Gastrocnemius medialis (tissue), 4 donors: ENCODE measurements around the gene EPRS1. TPM values are rescaled to one million over a fixed set of nuclear protein-coding genes. Genes with fewer than 3 reads are reported as not detected.

Source experiments
- ATAC-seq, 2 donors: fragments of 150-250 bp; one replicate each; pipeline ENCODE4 v1.9.1; 2016
- DNase-seq, 2 donors: peaks; one replicate each; pipeline ENCODE4 v3.0.0-alpha.2; 2019
- H3K27ac ChIP-seq, 4 donors: fragments of 200-600 bp; sonication (generic); 1 replicate in 1 of 4; 2 replicates in 3 of 4; pipeline ENCODE4 v1.5.1; 2016 to 2018; ENCODE audit warnings: mild to moderate bottlenecking in 2 of 4, moderate library complexity in 1 of 4
- H3K27me3 ChIP-seq, 3 donors: fragments of 200-600 bp; sonication (generic) in 2 of 3; 1 replicate in 1 of 3; 2 replicates in 2 of 3; pipeline versions ENCODE4 v1.5.1 to v1.6.0; 2016 to 2019; ENCODE audit warnings: mild to moderate bottlenecking in 1 of 3, moderate library complexity in 1 of 3
- H3K36me3 ChIP-seq, 2 donors: fragments of 200-600 bp; sonication (generic) in 1 of 2; one replicate each; pipeline ENCODE4 v1.5.1; 2017 to 2018
- H3K4me1 ChIP-seq, 2 donors: fragments of 200-600 bp; sonication (generic) in 1 of 2; one replicate each; pipeline ENCODE4 v1.5.1; 2016 to 2017; ENCODE audit warnings: mild to moderate bottlenecking in 2 of 2
- H3K4me3 ChIP-seq, 4 donors: fragments of 200-600 bp; sonication (generic) in 3 of 4; 1 replicate in 1 of 4; 2 replicates in 3 of 4; pipeline ENCODE4 v1.5.1; 2016 to 2019; ENCODE audit warnings: mild to moderate bottlenecking in 2 of 4
- H3K9me3 ChIP-seq, 3 donors: fragments of 200-600 bp; sonication (generic) in 2 of 3; 1 replicate in 1 of 3; 2 replicates in 2 of 3; pipeline ENCODE4 v1.5.1; 2016 to 2019
- POLR2A ChIP-seq, 2 donors: fragments of 450-650 bp; IDR thresholded peaks; one replicate each; pipeline ENCODE4 v1.6.1; 2017; ENCODE audit warnings: antibody characterized with exemption in 2 of 2, mild to moderate bottlenecking in 2 of 2, moderate library complexity in 2 of 2
- in situ Hi-C, 4 donors: fragments of 200-750 bp; cut with MboI; loops; one replicate each; pipeline versions ENCODE4 v1.15.0 to v1.8.0; 2017; ENCODE audit warnings: low sequenced_read_pairs in 4 of 4
- intact Hi-C: fragments of 100-400 bp; cut with DNase I; formaldehyde crosslinking; loops from one replicate; pipeline ENCODE4 v1.15.1; 2023; ENCODE audit warnings: low total_unique reads
- total RNA-seq, 4 donors: library from RNA; depleted of rRNA; stranded (reverse); fragments of >200 nt; gene quantifications; one replicate each; pipeline versions ENCODE4 v1.1.0 to v1.2.3, GENCODE V29; 2016
- TF ChIP-seq, protein P1 (sequence below), 5 experiments: fragments of 450-650 bp in 3 of 5; fragments of 200-600 bp in 2 of 5; sonication (generic) in 2 of 5; IDR thresholded peaks in 4 of 5; conservative IDR thresholded peaks in 1 of 5; 1 replicate in 4 of 5; 2 replicates in 1 of 5; pipeline ENCODE4 v1.5.1; 2016 to 2019; ENCODE audit warnings: antibody characterized with exemption in 5 of 5, mild to moderate bottlenecking in 3 of 5, moderate library complexity in 3 of 5

Gene EPRS1
- total RNA-seq, 4 donors from 2014 or later, result 47.4 to 89.6 (median 73.9) TPM

DNA sequence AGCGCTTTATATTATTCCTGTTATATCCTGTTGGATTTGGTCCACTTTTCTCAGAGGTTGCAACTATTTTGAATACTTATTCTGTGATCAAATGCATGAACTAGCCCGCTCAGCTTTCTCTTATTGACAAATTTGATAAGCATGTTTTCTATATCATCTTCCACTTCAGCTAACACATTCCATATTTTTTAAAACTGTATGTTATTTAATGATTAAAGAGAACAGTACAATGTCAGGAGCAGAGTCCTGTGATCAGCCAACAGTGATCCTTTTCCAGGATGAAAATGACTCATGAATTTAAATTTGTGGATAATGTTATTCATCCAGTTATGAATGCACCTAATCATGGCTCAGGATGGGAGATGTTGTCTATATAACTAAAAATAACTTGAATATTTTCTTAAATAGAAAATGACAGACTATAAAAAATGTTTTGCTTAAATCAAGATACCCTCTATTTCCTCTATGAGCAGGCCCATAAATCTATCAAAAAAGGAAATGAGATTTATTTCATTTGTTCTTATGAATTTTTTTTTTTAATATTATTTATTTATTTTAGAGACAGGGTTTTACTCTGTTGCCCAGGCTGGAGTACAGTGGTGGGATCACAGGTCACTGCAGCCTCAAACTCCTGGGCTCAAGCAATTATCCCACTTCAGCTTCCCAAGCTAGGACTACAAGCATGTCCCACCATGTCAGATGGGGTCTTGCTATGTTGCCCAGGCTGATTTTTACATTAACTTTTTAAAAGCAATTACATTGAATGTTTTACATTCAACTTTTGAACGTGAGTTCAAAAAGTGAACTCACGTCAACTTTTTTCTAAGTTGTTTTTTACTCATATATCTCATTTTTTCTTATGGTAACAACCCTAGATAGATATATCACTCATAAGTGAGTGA is 30.8 kb upstream of the EPRS1 start:
- DNase-seq (no peak), ATAC-seq (no peak)
- no peak overlapping the region for H3K4me3 ChIP-seq
- H3K36me3 ChIP-seq, result peaks cover 0 to 17% of the 10 kb centered on the region in 2 donors
- H3K9me3 ChIP-seq, result no peaks in the 10 kb centered on the region
- H3K27ac ChIP-seq, result no peak overlapping the region
- in situ Hi-C loops, result no loop called here
- no peaks in the 10 kb centered on the region for H3K27me3 ChIP-seq
- no peaks in the 10 kb centered on the region for H3K4me1 ChIP-seq
- intact Hi-C loops, result no loop called here
- TF ChIP-seq POLR2A (IDR thresholded peaks at IDR 0.05), result no peak
- TF ChIP-seq, protein P1, sequence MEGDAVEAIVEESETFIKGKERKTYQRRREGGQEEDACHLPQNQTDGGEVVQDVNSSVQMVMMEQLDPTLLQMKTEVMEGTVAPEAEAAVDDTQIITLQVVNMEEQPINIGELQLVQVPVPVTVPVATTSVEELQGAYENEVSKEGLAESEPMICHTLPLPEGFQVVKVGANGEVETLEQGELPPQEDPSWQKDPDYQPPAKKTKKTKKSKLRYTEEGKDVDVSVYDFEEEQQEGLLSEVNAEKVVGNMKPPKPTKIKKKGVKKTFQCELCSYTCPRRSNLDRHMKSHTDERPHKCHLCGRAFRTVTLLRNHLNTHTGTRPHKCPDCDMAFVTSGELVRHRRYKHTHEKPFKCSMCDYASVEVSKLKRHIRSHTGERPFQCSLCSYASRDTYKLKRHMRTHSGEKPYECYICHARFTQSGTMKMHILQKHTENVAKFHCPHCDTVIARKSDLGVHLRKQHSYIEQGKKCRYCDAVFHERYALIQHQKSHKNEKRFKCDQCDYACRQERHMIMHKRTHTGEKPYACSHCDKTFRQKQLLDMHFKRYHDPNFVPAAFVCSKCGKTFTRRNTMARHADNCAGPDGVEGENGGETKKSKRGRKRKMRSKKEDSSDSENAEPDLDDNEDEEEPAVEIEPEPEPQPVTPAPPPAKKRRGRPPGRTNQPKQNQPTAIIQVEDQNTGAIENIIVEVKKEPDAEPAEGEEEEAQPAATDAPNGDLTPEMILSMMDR (IDR thresholded peaks at IDR 0.05 in 4 of 5, conservative IDR thresholded peaks at IDR 0.05 in 1 of 5), result no peak

DNA sequence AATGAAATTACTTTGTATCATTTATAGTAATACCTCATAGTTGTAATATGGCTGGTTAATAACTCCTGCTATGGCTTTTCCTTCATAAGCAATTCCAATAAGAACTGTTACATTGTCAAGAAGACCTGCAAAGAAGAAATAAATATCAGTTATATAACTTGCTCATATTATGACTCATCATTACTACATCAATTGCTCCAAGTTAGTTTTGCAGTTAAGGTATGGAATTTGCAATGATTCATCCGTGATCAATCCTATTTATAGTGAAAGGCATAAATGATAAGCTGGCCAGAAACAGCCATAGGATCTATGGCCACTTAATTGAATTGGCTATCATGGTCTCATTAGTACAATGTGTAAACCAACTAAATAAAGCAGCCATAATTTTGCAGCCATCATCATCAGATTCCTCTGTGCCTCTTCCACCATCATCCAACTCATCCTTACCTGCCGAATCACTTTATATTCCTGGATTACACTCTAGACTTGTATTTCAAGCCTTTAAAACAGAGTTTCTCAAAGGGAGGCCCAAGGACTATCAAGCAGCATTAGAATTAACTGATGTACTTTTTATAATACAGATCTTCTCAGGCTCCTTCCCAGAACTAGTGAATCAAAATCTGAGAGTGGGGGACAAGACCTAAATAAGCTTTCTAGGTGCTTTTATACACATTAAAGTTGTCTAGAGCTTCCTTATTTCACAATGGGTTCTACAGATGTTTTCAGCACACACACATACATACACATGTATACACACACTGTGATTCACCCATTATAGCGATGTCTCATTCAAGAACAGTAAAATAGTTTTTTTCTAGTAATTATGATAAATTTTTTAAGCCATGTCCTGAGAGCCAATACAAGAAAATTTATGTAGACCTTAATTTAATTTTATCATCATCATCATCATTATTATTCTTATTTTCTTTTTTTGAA is 21.2 kb upstream of the EPRS1 start:
- Histone ChIP-seq H3K27me3 (no peaks in the 10 kb centered on the region), H3K27ac (no peak overlapping the region), H3K4me1 (no peaks in the 10 kb centered on the region), H3K36me3 (peaks cover 0 to 47% of the 10 kb centered on the region in 2 donors), H3K9me3 (no peaks in the 10 kb centered on the region), H3K4me3 (no peak overlapping the region)
- DNase-seq (no peak), ATAC-seq (no peak)
- in situ Hi-C loops, result no loop called here
- TF ChIP-seq POLR2A (IDR thresholded peaks at IDR 0.05), result no peak
- TF ChIP-seq, protein P1 (IDR thresholded peaks at IDR 0.05 in 4 of 5, conservative IDR thresholded peaks at IDR 0.05 in 1 of 5), result no peak
- intact Hi-C loops, result no loop called here

DNA sequence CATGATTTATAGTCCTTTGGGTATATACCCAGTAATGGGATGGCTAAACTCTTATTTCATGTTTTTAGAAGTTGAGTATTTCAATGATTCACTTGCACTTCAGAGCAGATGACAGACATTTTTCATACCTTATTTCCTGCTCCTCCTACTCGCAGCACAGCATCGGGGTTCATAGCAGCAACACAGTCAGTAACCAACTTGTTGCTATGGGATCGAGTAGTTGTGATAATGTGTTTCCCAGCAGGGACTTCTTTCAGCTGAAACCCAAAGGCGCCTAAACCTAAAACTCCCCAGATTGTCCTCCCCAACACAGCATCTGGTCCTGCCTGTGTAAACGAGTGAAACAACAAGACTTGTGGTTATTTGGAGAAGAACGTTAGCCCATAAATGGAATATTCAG is 16.3 kb upstream of the EPRS1 start:
- in situ Hi-C loops (no loop called here), intact Hi-C loops (no loop called here)
- peaks cover 0 to 46% of the 10 kb centered on the region in 2 donors for H3K36me3 ChIP-seq
- ATAC-seq (no peak), DNase-seq (no peak)
- no peaks in the 10 kb centered on the region for H3K4me1 ChIP-seq
- H3K9me3 ChIP-seq, result no peaks in the 10 kb centered on the region
- no peak overlapping the region for H3K4me3 ChIP-seq
- H3K27ac ChIP-seq, result no peak overlapping the region
- no peaks in the 10 kb centered on the region for H3K27me3 ChIP-seq
- TF ChIP-seq POLR2A (IDR thresholded peaks at IDR 0.05), result no peak
- TF ChIP-seq, protein P1 (IDR thresholded peaks at IDR 0.05 in 4 of 5, conservative IDR thresholded peaks at IDR 0.05 in 1 of 5), result no peak

DNA sequence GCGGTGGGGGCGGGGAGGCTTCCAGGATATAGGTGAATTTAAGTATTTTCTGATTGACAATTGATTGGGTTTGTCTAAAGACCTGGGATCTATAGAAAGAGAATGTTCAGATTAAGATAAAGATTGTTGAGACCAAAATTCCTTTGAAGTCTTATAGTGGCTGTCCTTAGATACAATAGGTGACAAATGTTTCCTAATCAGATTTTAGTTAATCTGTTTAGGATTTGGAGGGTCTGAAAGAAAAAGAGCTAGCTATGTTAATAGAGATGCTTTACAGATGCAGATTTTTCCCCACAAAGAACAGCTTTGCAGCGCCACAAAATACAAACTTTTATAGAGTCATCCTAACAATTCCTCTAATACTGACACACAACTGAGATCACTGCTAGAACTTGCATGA is 14.6 kb upstream of the EPRS1 start:
- Histone ChIP-seq H3K9me3 (no peaks in the 10 kb centered on the region), H3K27me3 (no peaks in the 10 kb centered on the region), H3K4me1 (no peaks in the 10 kb centered on the region), H3K36me3 (peaks cover 0 to 31% of the 10 kb centered on the region in 2 donors), H3K4me3 (no peak overlapping the region), H3K27ac (no peak overlapping the region)
- in situ Hi-C loops, result no loop called here
- DNase-seq, result no peak
- TF ChIP-seq, protein P1 (IDR thresholded peaks at IDR 0.05 in 4 of 5, conservative IDR thresholded peaks at IDR 0.05 in 1 of 5), result no peak
- TF ChIP-seq POLR2A (IDR thresholded peaks at IDR 0.05), result no peak
- no peak for ATAC-seq
- intact Hi-C loops, result no loop called here
